ENCODE data around the gene MAP10.

DNA sequence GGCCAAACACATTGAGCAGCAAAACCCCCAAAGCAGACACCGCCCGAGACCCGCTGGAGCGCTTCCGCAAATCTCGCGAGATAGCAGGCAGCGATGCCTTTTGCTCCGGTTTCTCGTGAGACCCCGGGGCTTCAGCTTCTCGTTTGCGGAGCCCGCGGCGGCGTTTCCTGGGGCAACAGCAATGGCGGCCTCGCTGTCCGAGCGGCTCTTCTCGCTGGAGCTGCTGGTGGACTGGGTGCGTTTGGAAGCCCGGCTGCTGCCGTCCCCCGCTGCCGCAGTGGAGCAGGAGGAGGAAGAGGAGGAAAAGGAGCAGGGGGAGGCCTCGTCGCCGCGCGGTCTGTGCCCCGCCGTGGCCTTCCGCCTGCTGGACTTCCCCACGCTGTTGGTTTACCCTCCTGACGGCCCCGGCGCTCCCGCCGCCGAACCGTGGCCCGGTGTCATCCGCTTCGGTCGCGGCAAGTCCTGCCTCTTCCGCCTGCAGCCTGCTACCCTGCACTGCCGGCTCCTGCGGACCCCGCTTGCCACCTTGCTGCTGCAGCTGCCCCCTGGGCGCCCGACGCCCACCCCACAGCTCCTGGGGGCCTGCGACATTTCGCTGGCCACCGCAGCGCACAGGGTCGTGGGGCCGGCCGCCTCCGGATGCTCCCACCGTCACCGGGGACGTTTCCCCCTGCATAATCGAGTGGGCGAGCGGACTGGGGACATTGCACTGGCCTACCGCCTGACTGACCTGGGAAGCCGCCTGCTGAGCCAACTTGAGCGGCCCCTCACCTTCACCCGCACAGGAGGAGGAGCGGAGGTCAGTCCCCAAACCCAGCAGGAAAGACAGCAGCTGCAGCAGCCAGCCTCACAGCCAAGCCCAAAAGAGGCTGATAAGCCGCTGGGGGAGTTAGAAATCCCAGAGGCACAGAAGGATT is at the start of gene MAP10:
- TF ChIP-seq, protein P1, sequence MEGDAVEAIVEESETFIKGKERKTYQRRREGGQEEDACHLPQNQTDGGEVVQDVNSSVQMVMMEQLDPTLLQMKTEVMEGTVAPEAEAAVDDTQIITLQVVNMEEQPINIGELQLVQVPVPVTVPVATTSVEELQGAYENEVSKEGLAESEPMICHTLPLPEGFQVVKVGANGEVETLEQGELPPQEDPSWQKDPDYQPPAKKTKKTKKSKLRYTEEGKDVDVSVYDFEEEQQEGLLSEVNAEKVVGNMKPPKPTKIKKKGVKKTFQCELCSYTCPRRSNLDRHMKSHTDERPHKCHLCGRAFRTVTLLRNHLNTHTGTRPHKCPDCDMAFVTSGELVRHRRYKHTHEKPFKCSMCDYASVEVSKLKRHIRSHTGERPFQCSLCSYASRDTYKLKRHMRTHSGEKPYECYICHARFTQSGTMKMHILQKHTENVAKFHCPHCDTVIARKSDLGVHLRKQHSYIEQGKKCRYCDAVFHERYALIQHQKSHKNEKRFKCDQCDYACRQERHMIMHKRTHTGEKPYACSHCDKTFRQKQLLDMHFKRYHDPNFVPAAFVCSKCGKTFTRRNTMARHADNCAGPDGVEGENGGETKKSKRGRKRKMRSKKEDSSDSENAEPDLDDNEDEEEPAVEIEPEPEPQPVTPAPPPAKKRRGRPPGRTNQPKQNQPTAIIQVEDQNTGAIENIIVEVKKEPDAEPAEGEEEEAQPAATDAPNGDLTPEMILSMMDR (IDR thresholded peaks at IDR 0.05 in 8 of 11, conservative IDR thresholded peaks at IDR 0.05 in 3 of 11) = peak in 2 of 11 experiments; percentile 13 to 23
- TF ChIP-seq POLR2A (IDR thresholded peaks at IDR 0.05) (no peak), POLR2AphosphoS5 (IDR thresholded peaks at IDR 0.05) (peak; percentile 69 to 81 (median 77))
